Mesothelial cell of epicardium (in vitro differentiated cells): ENCODE data around the gene CDH4. TPM values are rescaled to one million over a fixed set of nuclear protein-coding genes. Genes with fewer than 3 reads are reported as not detected.

Source experiments
- DNase-seq, 2 experiments: peaks; one replicate each; pipeline ENCODE4 v3.0.0; 2021; ENCODE audit warnings: low spot score in 2 of 2; ENCODE audit not compliant: unreplicated experiment in 2 of 2
- H3K27ac Mint-ChIP-seq: 2 replicates; pipeline ENCODE4 v1.8.0; 2021; ENCODE audit warnings: mixed read lengths
- H3K27me3 Mint-ChIP-seq: 2 replicates; pipeline ENCODE4 v1.8.0; 2021; ENCODE audit warnings: low read depth, mixed read lengths
- H3K36me3 Mint-ChIP-seq: 2 replicates; pipeline ENCODE4 v1.8.0; 2021; ENCODE audit warnings: mixed read lengths
- H3K4me1 Mint-ChIP-seq: 2 replicates; pipeline ENCODE4 v1.8.0; 2021; ENCODE audit warnings: mixed read lengths
- H3K4me3 Mint-ChIP-seq: 2 replicates; pipeline ENCODE4 v1.8.0; 2021; ENCODE audit warnings: mild to moderate bottlenecking, moderate library complexity, mixed read lengths
- H3K9me3 Mint-ChIP-seq: 2 replicates; pipeline ENCODE4 v1.8.0; 2021; ENCODE audit warnings: mixed read lengths
- CTCF ChIP-seq: fragments of 200-600 bp; sonication (generic); IDR thresholded peaks from one replicate; pipeline ENCODE4 v1.5.0; 2021; ENCODE audit warnings: antibody characterized with exemption; ENCODE audit not compliant: unreplicated experiment
- total RNA-seq: library from RNA; stranded (reverse); gene quantifications from 3 replicates; pipeline ENCODE4 v1.2.1, GENCODE V29; 2021

Gene CDH4
- total RNA-seq, 1 donor from 2014 or later, result 1.1 TPM

- H3K36me3 Mint-ChIP-seq, result no peaks in the 10 kb centered on the region
- peaks cover 18% of the 10 kb centered on the region for H3K4me1 Mint-ChIP-seq
- no peaks in the 10 kb centered on the region for H3K9me3 Mint-ChIP-seq
- no peak overlapping the region for H3K4me3 Mint-ChIP-seq
- TF ChIP-seq CTCF, result no peak
- DNase-seq, result no peak
- no peak overlapping the region for H3K27ac Mint-ChIP-seq
- peaks cover 10% of the 10 kb centered on the region for H3K27me3 Mint-ChIP-seq
Observed at GRCh38 chr20:61788343-61788742, 536.3 kb downstream of the CDH4 start.

- no peak for DNase-seq
- Mint-ChIP-seq H3K36me3 (no peaks in the 10 kb centered on the region), H3K27ac (no peak overlapping the region), H3K4me3 (no peak overlapping the region), H3K9me3 (no peaks in the 10 kb centered on the region), H3K4me1 (peaks cover 18% of the 10 kb centered on the region), H3K27me3 (peaks cover 8% of the 10 kb centered on the region)
- no peak for TF ChIP-seq CTCF
Observed at GRCh38 chr20:61789329-61789728, 537.3 kb downstream of the CDH4 start.

GRCh38 chr20:61790116-61790827 is 538.2 kb downstream of the CDH4 start:
- no peak overlapping the region for H3K27ac Mint-ChIP-seq
- no peak for DNase-seq
- H3K9me3 Mint-ChIP-seq, result no peaks in the 10 kb centered on the region
- peaks cover 18% of the 10 kb centered on the region for H3K4me1 Mint-ChIP-seq
- no peak for TF ChIP-seq CTCF
- no peaks in the 10 kb centered on the region for H3K36me3 Mint-ChIP-seq
- H3K4me3 Mint-ChIP-seq, result no peak overlapping the region
- peaks cover 8% of the 10 kb centered on the region for H3K27me3 Mint-ChIP-seq

GRCh38 chr20:61791995-61792394 is 539.9 kb downstream of the CDH4 start:
- Mint-ChIP-seq H3K4me3 (no peak overlapping the region), H3K27me3 (peaks cover 11% of the 10 kb centered on the region), H3K4me1 (peaks cover 18% of the 10 kb centered on the region), H3K36me3 (no peaks in the 10 kb centered on the region), H3K27ac (no peak overlapping the region), H3K9me3 (no peaks in the 10 kb centered on the region)
- no peak for TF ChIP-seq CTCF
- no peak for DNase-seq

- no peaks in the 10 kb centered on the region for H3K36me3 Mint-ChIP-seq
- no peak overlapping the region for H3K4me3 Mint-ChIP-seq
- no peaks in the 10 kb centered on the region for H3K9me3 Mint-ChIP-seq
- no peak for DNase-seq
- H3K27ac Mint-ChIP-seq, result no peak overlapping the region
- peaks cover 9% of the 10 kb centered on the region for H3K27me3 Mint-ChIP-seq
- H3K4me1 Mint-ChIP-seq, result no peaks in the 10 kb centered on the region
- TF ChIP-seq CTCF, result no peak
Observed at GRCh38 chr20:61795669-61796630, 543.9 kb downstream of the CDH4 start.
